Measurements from ENCODE around the gene DAAM2.
A peak's percentile ranks its signal among the peaks of the same experiment; 100 is the strongest.

Gene DAAM2

GRCh38 chr6:39812496-39812852 lies 20.3 kb downstream of the DAAM2 start:
- Histone ChIP-seq H3K27ac (peak overlapping the region; percentile 69 to 72), H3K27me3 (no peaks in the 10 kb centered on the region), H3K9me3 (no peaks in the 10 kb centered on the region), H3K36me3 (no peaks in the 10 kb centered on the region), H3K4me3 (no peak overlapping the region), H3K4me1 (peaks cover 0 to 91% (median 62%) of the 10 kb centered on the region in 4 donors)
- no peak for TF ChIP-seq CTCF (IDR thresholded peaks at IDR 0.05)
- DNase-seq = no peak
- intact Hi-C loops (cut with DNase I; ENCODE audit: low total_unique reads) = no loop called here

GRCh38 chr6:39812853-39813533 lies 20.8 kb downstream of the DAAM2 start:
- peaks cover 0 to 94% (median 63%) of the 10 kb centered on the region in 4 donors for H3K4me1 ChIP-seq
- no peaks in the 10 kb centered on the region for H3K9me3 ChIP-seq
- peak in 1 of 2 donors; percentile 46 for DNase-seq
- H3K36me3 ChIP-seq = no peaks in the 10 kb centered on the region
- H3K4me3 ChIP-seq = no peak overlapping the region
- H3K27me3 ChIP-seq = no peaks in the 10 kb centered on the region
- no peak for TF ChIP-seq CTCF (IDR thresholded peaks at IDR 0.05)
- intact Hi-C loops (cut with DNase I; ENCODE audit: low total_unique reads) = no loop called here
- peak overlapping the region; percentile 69 to 72 for H3K27ac ChIP-seq

- intact Hi-C loops (cut with DNase I; ENCODE audit: low total_unique reads) = no loop called here
- Histone ChIP-seq H3K27me3 (no peaks in the 10 kb centered on the region), H3K4me1 (peaks cover 0 to 94% (median 63%) of the 10 kb centered on the region in 4 donors), H3K9me3 (no peaks in the 10 kb centered on the region), H3K4me3 (no peak overlapping the region), H3K27ac (peak overlapping the region; percentile 69 to 72), H3K36me3 (no peaks in the 10 kb centered on the region)
- no peak for TF ChIP-seq CTCF (IDR thresholded peaks at IDR 0.05)
- peak in 1 of 2 donors; percentile 79 for DNase-seq
Observed at GRCh38 chr6:39814236-39814635, 22.1 kb downstream of the DAAM2 start.

- no peak for DNase-seq
- Histone ChIP-seq H3K4me3 (no peak overlapping the region), H3K4me1 (peaks cover 0 to 94% (median 63%) of the 10 kb centered on the region in 4 donors), H3K9me3 (no peaks in the 10 kb centered on the region), H3K27me3 (no peaks in the 10 kb centered on the region), H3K27ac (peak overlapping the region in 1 of 2 donors; percentile 72), H3K36me3 (no peaks in the 10 kb centered on the region)
- no peak for TF ChIP-seq CTCF (IDR thresholded peaks at IDR 0.05)
- intact Hi-C loops (cut with DNase I; ENCODE audit: low total_unique reads) = no loop called here
Observed at GRCh38 chr6:39815356-39815755, 23.2 kb downstream of the DAAM2 start.

GRCh38 chr6:39816747-39817146 lies 24.6 kb downstream of the DAAM2 start:
- intact Hi-C loops (cut with DNase I; ENCODE audit: low total_unique reads) = no loop called here
- peak overlapping the region; percentile 49 to 72 for H3K27ac ChIP-seq
- H3K4me1 ChIP-seq = peaks cover 0 to 94% (median 63%) of the 10 kb centered on the region in 4 donors
- no peaks in the 10 kb centered on the region for H3K36me3 ChIP-seq
- no peaks in the 10 kb centered on the region for H3K9me3 ChIP-seq
- H3K4me3 ChIP-seq = no peak overlapping the region
- no peak for DNase-seq
- no peaks in the 10 kb centered on the region for H3K27me3 ChIP-seq
- no peak for TF ChIP-seq CTCF (IDR thresholded peaks at IDR 0.05)

Data from tibial artery (tissue), 4 donors.